IMR-90 (cell line): ENCODE data around the gene HRAS. TPM values are rescaled to one million over a fixed set of nuclear protein-coding genes. Genes with fewer than 3 reads are reported as not detected.

Experiments used
- ATAC-seq: fragments of 200-7000 bp; cut with Tn5 transposase; 2 replicates; pipeline ENCODE4 v1.9.1; 2020; ENCODE audit warnings: low read depth, mild to moderate bottlenecking, moderate library complexity
- BruUV-seq: library from RNA; stranded (reverse); fragments of 400-500 nt; replicated peaks from 2 replicates; lab custom pipeline; 2021; lab: Mats Ljungman, UMichigan
- CTCF ChIA-PET: fragments of 300-600 bp; formaldehyde crosslinking; extraction: SDS; loops from one replicate; lab custom pipeline; 2021; ENCODE audit warnings: antibody characterized with exemption; lab: Yijun Ruan, JAX
- POLR2A ChIA-PET: fragments of 300-600 bp; sonication (Branson Sonifier 250); formaldehyde crosslinking; loops from one replicate; lab custom pipeline; 2022; ENCODE audit warnings: antibody characterized with exemption; ENCODE audit not compliant: unreplicated experiment; lab: Charles Lee
- DNase-seq: peaks from one replicate; pipeline ENCODE4 v3.0.0; 2013
- H2AFZ ChIP-seq: replicated peaks from 2 replicates; pipeline ENCODE3; 2013; ENCODE audit warnings: low read length, mild to moderate bottlenecking; ENCODE audit not compliant: poor library complexity
- H2AK5ac ChIP-seq: 2 replicates; pipeline ENCODE4 v1.6.1; 2013; ENCODE audit warnings: low read depth, low read length, inconsistent platforms
- H2AK9ac ChIP-seq: replicated peaks from 2 replicates; pipeline ENCODE3; 2013; ENCODE audit warnings: mild to moderate bottlenecking, low read depth, low read length, moderate library complexity; ENCODE audit not compliant: poor library complexity
- H2BK120ac ChIP-seq: 2 replicates; pipeline ENCODE4 v1.6.1; 2013; ENCODE audit warnings: low read depth, low read length, inconsistent platforms
- H2BK15ac ChIP-seq: 3 replicates; pipeline ENCODE4 v1.6.1; 2013; ENCODE audit warnings: low read depth, low read length, inconsistent platforms
- H2BK20ac ChIP-seq: 2 replicates; pipeline ENCODE4 v1.6.1; 2013; ENCODE audit warnings: low read depth, mild to moderate bottlenecking, inconsistent platforms, low read length, moderate library complexity
- H2BK5ac ChIP-seq: 2 replicates; pipeline ENCODE4 v1.6.1; 2013; ENCODE audit warnings: mild to moderate bottlenecking, low read depth, low read length, inconsistent platforms; ENCODE audit not compliant: poor library complexity, severe bottlenecking
- H3K14ac ChIP-seq: replicated peaks from 2 replicates; pipeline ENCODE4 v1.6.1; 2013; ENCODE audit warnings: low read depth, low read length, inconsistent platforms
- H3K18ac ChIP-seq: 2 replicates; pipeline ENCODE4 v1.6.1; 2013; ENCODE audit warnings: low read depth, low read length, control low read depth
- H3K23ac ChIP-seq: 2 replicates; pipeline ENCODE4 v1.6.1; 2013; ENCODE audit warnings: low read depth, low read length, inconsistent platforms
- H3K27ac ChIP-seq: 2 replicates; pipeline ENCODE4 v1.5.1; 2013; ENCODE audit warnings: mild to moderate bottlenecking, control low read depth, low read length; ENCODE audit not compliant: insufficient read depth
- H3K27me3 ChIP-seq: 2 replicates; pipeline ENCODE4 v1.6.1; 2013; ENCODE audit warnings: low read length; ENCODE audit not compliant: control insufficient read depth, insufficient read depth
- H3K36me3 ChIP-seq: 2 replicates; pipeline ENCODE4 v1.6.1; 2013; ENCODE audit warnings: low read length, mixed read lengths; ENCODE audit not compliant: control insufficient read depth, insufficient read depth
- H3K4ac ChIP-seq: 2 replicates; pipeline ENCODE4 v1.6.1; 2013; ENCODE audit warnings: low read depth, low read length, inconsistent platforms
- H3K4me1 ChIP-seq: 2 replicates; pipeline ENCODE4 v1.6.1; 2013; ENCODE audit warnings: low read length, mixed read lengths; ENCODE audit not compliant: control insufficient read depth, insufficient read depth
- H3K4me2 ChIP-seq: 2 replicates; pipeline ENCODE4 v1.6.1; 2013; ENCODE audit warnings: low read depth, mild to moderate bottlenecking, control low read depth, low read length, moderate library complexity
- H3K4me3 ChIP-seq: 2 replicates; pipeline ENCODE4 v1.5.1; 2013; ENCODE audit warnings: low read depth, mild to moderate bottlenecking, control low read depth, low read length, moderate library complexity; ENCODE audit not compliant: insufficient read depth
- H3K56ac ChIP-seq: 2 replicates; pipeline ENCODE4 v1.6.1; 2013; ENCODE audit warnings: low read length, inconsistent platforms; ENCODE audit not compliant: insufficient read depth; ENCODE audit errors: extremely low read depth
- H3K79me1 ChIP-seq, 2 experiments: 2 replicates each; pipeline ENCODE4 v1.6.1; 2013; ENCODE audit warnings: low read length in 2 of 2, inconsistent platforms in 1 of 2, low read depth in 1 of 2
- H3K9ac ChIP-seq: 2 replicates; pipeline ENCODE4 v1.6.1; 2013; ENCODE audit warnings: low read depth, low read length, control low read depth
- H3K9me1 ChIP-seq: 2 replicates; pipeline ENCODE4 v1.6.1; 2013; ENCODE audit warnings: low read length, inconsistent platforms; ENCODE audit not compliant: insufficient read depth
- H3K9me3 ChIP-seq: 2 replicates; pipeline ENCODE4 v1.6.1; 2013; ENCODE audit warnings: low read length; ENCODE audit not compliant: control insufficient read depth, insufficient read depth
- H4K20me1 ChIP-seq: 2 replicates; pipeline ENCODE4 v1.6.1; 2013; ENCODE audit warnings: low read length, inconsistent platforms; ENCODE audit not compliant: insufficient read depth
- H4K5ac ChIP-seq: 2 replicates; pipeline ENCODE4 v1.6.1; 2013; ENCODE audit warnings: mild to moderate bottlenecking, low read depth, low read length, control low read depth
- H4K8ac ChIP-seq, 2 experiments: 2 replicates each; pipeline ENCODE4 v1.6.1; 2013; ENCODE audit warnings: low read depth in 2 of 2, low read length in 2 of 2, control low read depth in 1 of 2, inconsistent platforms in 1 of 2
- H4K91ac ChIP-seq: 2 replicates; pipeline ENCODE4 v1.6.1; 2013; ENCODE audit warnings: low read depth, low read length, inconsistent platforms; ENCODE audit not compliant: insufficient read depth
- MXI1 ChIP-seq: IDR thresholded peaks from 2 replicates; pipeline ENCODE4 v1.6.1; 2012; ENCODE audit warnings: low read depth, mild to moderate bottlenecking, low read length, moderate library complexity, borderline replicate concordance
- RFX5 ChIP-seq: IDR thresholded peaks from 2 replicates; pipeline ENCODE4 v1.8.0; 2012; ENCODE audit warnings: low read depth, mild to moderate bottlenecking, low read length, moderate library complexity
- WGBS, 2 experiments: methylation state at CpG; one replicate each; pipeline versions ENCODE4 v1.1.5 to v1.1.7; 2013; ENCODE audit warnings: missing lambda C conversion rate in 2 of 2; ENCODE audit not compliant: insufficient read length in 1 of 2; ENCODE audit errors: extremely low coverage in 2 of 2; 5-methylcytosine and 5-hydroxymethylcytosine counted together
- dilution Hi-C: fragments of 300-500 bp; cut with HindIII; formaldehyde crosslinking; loops from one replicate; pipeline ENCODE4 v1.14.3; 2018; ENCODE audit warnings: low sequenced_read_pairs; ENCODE audit not compliant: unreplicated experiment
- in situ Hi-C: fragments of 300-500 bp; cut with MboI; formaldehyde crosslinking; loops from 3 replicates; pipeline ENCODE4 v1.14.3; 2019; ENCODE audit warnings: low sequenced_read_pairs, inconsistent platforms, mixed read lengths
- intact Hi-C: fragments of 100-400 bp; cut with micrococcal nuclease; formaldehyde crosslinking; loops from 2 replicates; pipeline ENCODE4 v1.10.0; 2022
- polyA plus RNA-seq, 3 experiments: library from polyadenylated mRNA; depleted of rRNA; stranded (reverse); fragments of >200 nt; gene quantifications; 2 replicates each; pipeline ENCODE4 v1.2.3, GENCODE V29; 2012; ENCODE audit warnings: low replicate concordance in 1 of 3
- total RNA-seq: library from RNA; depleted of rRNA; stranded (reverse); fragments of >200 nt; gene quantifications from 2 replicates; pipeline ENCODE4 v1.2.3, GENCODE V29; 2012

HRAS gene
- total and polyA plus RNA-seq, 2 of the 4 experiments (the other 2 are of a cell fraction): 108 to 123 TPM

DNA sequence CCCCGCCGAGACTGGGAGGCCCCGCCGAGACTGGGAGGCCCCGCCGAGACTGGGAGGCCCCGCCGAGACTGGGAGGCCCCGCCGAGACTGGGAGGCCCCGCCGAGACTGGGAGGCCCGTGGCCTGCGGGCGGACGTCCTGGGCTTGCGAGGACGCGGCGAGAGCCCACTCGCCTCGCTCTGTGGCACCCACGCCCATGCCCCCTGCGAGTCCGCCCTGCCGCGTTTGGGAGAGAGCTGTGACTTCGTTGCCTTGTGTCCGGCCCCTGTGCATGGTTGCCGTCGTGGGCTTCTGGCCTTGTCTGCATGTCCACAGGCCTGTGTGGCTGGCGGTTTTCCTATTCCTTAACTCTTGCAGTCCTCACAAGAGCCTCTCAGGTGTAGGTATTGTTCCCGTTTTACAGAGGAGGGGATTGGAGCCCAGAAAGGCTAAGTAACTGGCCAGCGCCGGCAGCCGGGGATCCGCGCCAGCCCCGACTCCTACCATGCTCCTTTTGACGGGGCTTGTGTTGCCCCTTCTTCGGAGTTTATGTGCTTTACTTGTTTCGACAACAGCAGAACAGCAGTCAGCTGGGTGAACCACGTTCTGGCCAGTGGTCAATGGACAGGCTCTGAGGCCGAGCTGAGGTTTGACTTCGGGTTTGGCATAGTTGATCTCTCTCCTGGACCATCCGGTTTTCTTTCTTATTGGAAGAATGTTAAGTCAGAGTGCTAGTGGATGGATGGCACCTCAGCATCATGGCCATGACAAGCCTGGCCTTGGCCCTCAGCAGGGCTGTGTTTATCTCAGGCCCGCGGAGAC lies 41.6 kb upstream of the HRAS start:
- in situ Hi-C loops (no loop called here), dilution Hi-C loops (no loop called here), intact Hi-C loops (no loop called here)
- Histone ChIP-seq H3K36me3 (peaks cover 7% of the 10 kb centered on the region), H3K9me1 (peaks cover 18% of the 10 kb centered on the region), H4K91ac (peak overlapping the region; percentile 51; the same call in 1 of the 2 replicates), H2AFZ (peak overlapping the region; percentile 35), H3K9me3 (no peaks in the 10 kb centered on the region), H2BK20ac (no peak overlapping the region), H3K4ac (peak overlapping the region; percentile 83), H4K8ac (peak overlapping the region; percentile 66 to 77; a peak in 3 of 4 replicates), H2BK120ac (no peak overlapping the region), H3K56ac (peak overlapping the region; percentile 60), H4K5ac (peak overlapping the region; percentile 15), H3K23ac (peak overlapping the region; percentile 93), H3K4me2 (peak overlapping the region; percentile 95), H3K27me3 (no peaks in the 10 kb centered on the region; the same call in 1 of the 2 replicates), H3K27ac (peak overlapping the region; percentile 87), H4K20me1 (peaks cover 57% of the 10 kb centered on the region), H2AK9ac (peak overlapping the region; percentile 97), H2BK5ac (peak overlapping the region; percentile 65), H3K4me3 (peak overlapping the region; percentile 61), H3K79me1 (peaks cover 2 to 38% of the 10 kb centered on the region in 2 experiments; a peak in 3 of 4 replicates), H3K14ac (peak overlapping the region; percentile 57), H3K18ac (0 out of 2 replicates have a peak overlapping the region, but pooled peaks have one; percentile 7), H3K4me1 (peaks cover 16% of the 10 kb centered on the region), H2AK5ac (peak overlapping the region; percentile 94), H2BK15ac (no peak overlapping the region; the same call in 2 of the 3 replicates), H3K9ac (peak overlapping the region; percentile 97)
- BruUV-seq: no TSS peak
- POLR2A ChIA-PET: no interaction called here
- 2% methylated on average over 22 of the region's 48 CpGs; no CpG with 5 or more reads in 1 of the 2 experiments for WGBS, 2 experiments
- CTCF ChIA-PET: no interaction called here
- no peak for ATAC-seq
- no peak for DNase-seq
- TF ChIP-seq RFX5 (no peak), MXI1 (0 out of 2 replicates have a peak, but pooled peaks have one; percentile 0)
